Adrenal gland (tissue), 12 donors: ENCODE data around the gene KLHL25. TPM values are rescaled to one million over a fixed set of nuclear protein-coding genes. Genes with fewer than 3 reads are reported as not detected.

Source experiments
- DNase-seq, 7 donors: peaks; one replicate each; pipeline ENCODE4 v3.0.0-alpha.2; 2019 to 2020
- H3K27ac ChIP-seq, 5 donors: fragments of 200-600 bp; sonication (generic) in 4 of 5; 1 replicate in 3 of 5; 2 replicates in 2 of 5; pipeline versions ENCODE4 v1.5.1 to v1.8.0; 2016 to 2020; ENCODE audit warnings: mild to moderate bottlenecking in 1 of 5
- H3K27me3 ChIP-seq: fragments of 200-600 bp; 2 replicates; pipeline ENCODE4 v1.8.0; 2021
- H3K36me3 ChIP-seq, 2 donors: fragments of 200-600 bp; replicated peaks in 1 of 2; 1 replicate in 1 of 2; 2 replicates in 1 of 2; pipeline versions ENCODE4 v1.5.1 to v1.8.0; 2018 to 2022
- H3K4me1 ChIP-seq, 2 donors: fragments of 200-600 bp; replicated peaks in 1 of 2; 1 replicate in 1 of 2; 2 replicates in 1 of 2; pipeline versions ENCODE4 v1.5.1 to v1.8.0; 2018 to 2021
- H3K4me3 ChIP-seq, 4 donors: fragments of 200-600 bp; sonication (generic) in 3 of 4; one replicate each; pipeline ENCODE4 v1.5.1; 2016 to 2018
- H3K9me3 ChIP-seq, 3 donors: fragments of 200-600 bp; sonication (generic) in 1 of 3; replicated peaks in 1 of 3; 1 replicate in 2 of 3; 2 replicates in 1 of 3; pipeline versions ENCODE4 v1.5.1 to v1.8.0; 2016 to 2021
- CTCF ChIP-seq, 6 experiments: fragments of 450-650 bp in 4 of 6; fragments of 200-600 bp in 2 of 6; sonication (generic) in 1 of 6; IDR thresholded peaks; 1 replicate in 5 of 6; 2 replicates in 1 of 6; pipeline versions ENCODE4 v1.5.1 to v1.8.0; 2016 to 2021; ENCODE audit warnings: antibody characterized with exemption in 6 of 6, mild to moderate bottlenecking in 2 of 6, moderate library complexity in 1 of 6
- POLR2A ChIP-seq, 2 donors: fragments of 450-650 bp; IDR thresholded peaks; one replicate each; pipeline ENCODE4 v1.6.1; 2017; ENCODE audit warnings: antibody characterized with exemption in 2 of 2, mild to moderate bottlenecking in 2 of 2, moderate library complexity in 1 of 2
- WGBS, 4 donors: extraction: QIAGEN DNeasy Blood & Tissue Kit in 2 of 4; methylation state at CpG; one replicate each; pipeline versions ENCODE4 v1.1.5 to v1.1.7; 2013 to 2017; 5-methylcytosine and 5-hydroxymethylcytosine counted together
- intact Hi-C, 2 donors: fragments of 100-400 bp; cut with DNase I; formaldehyde crosslinking; loops; one replicate each; pipeline versions ENCODE4 v1.14.1 to v1.15.0; 2022 to 2023
- polyA plus RNA-seq, 3 donors: library from polyadenylated mRNA; stranded (reverse); fragments of 200-250 nt in 2 of 3; fragments of 350-450 nt in 1 of 3; fragmentation: Illumina TruSeq in 1 of 3; extraction: RNeasy Lipid Tissue Mini Kit (QIAGEN cat#74804) in 1 of 3; gene quantifications; one replicate each; pipeline ENCODE4 v1.2.3, GENCODE V29; 2013 to 2014
- total RNA-seq, 9 donors: library from RNA; depleted of rRNA in 4 of 9; stranded (reverse); fragments of >200 nt in 4 of 9; fragments of 120-200 nt in 1 of 9; fragmentation: NEBNext Ultra II Directional in 1 of 9; extraction: Animal tissue kit (Norgen Biotek cat#: 25700) in 1 of 9; gene quantifications; one replicate each; pipeline versions ENCODE4 v1.1.0 to v1.2.4, GENCODE V29; 2013 to 2023
- donor health status: healthy with polysubstance abuse.
- donor health status: Bipolar disorder and iron deficiency.
- donor health status: DM: yes; HTN: yes; CAD: no.
- donor health status: DM: no; HTN: no; CAD: no.
- donor health status: DM: no; HTN: no; CAD: no.
- donor health status: DM: yes; HTN: yes; CAD: no.

KLHL25 gene
- total and polyA plus RNA-seq, 12 donors, result 1.4 to 6.2 (median 4.1) TPM

- Histone ChIP-seq H3K9me3 (no peaks in the 10 kb centered on the region), H3K4me1 (peaks cover 0 to 10% of the 10 kb centered on the region in 2 donors), H3K4me3 (no peak overlapping the region), H3K36me3 (no peaks in the 10 kb centered on the region), H3K27ac (peak overlapping the region in 2 of 5 donors; percentile 20 to 72), H3K27me3 (no peaks in the 10 kb centered on the region)
- intact Hi-C loops, result no loop called here
- TF ChIP-seq CTCF (IDR thresholded peaks at IDR 0.05) (no peak), POLR2A (IDR thresholded peaks at IDR 0.05) (no peak)
- WGBS, 4 donors, result 89 to 96% (median 91%) methylated on average over 9 of the region's 9 CpGs
- no peak for DNase-seq
These were observed 33.1 kb downstream of the KLHL25 start for GRCh38 chr15:85761635-85762034.

GRCh38 chr15:85760531-85761371 lies 34.0 kb downstream of the KLHL25 start:
- Histone ChIP-seq H3K4me1 (peaks cover 0 to 10% of the 10 kb centered on the region in 2 donors), H3K4me3 (no peak overlapping the region), H3K27me3 (no peaks in the 10 kb centered on the region), H3K36me3 (no peaks in the 10 kb centered on the region), H3K27ac (peak overlapping the region in 1 of 5 donors; percentile 49), H3K9me3 (no peaks in the 10 kb centered on the region)
- intact Hi-C loops, result no loop called here
- WGBS, 4 donors, result 74 to 85% (median 77%) methylated on average over 22 to 28 of the region's 28 CpGs
- peak in 6 of 7 donors; percentile 46 to 76 (median 70) for DNase-seq
- TF ChIP-seq POLR2A (IDR thresholded peaks at IDR 0.05) (no peak), CTCF (IDR thresholded peaks at IDR 0.05) (peak in 2 of 6 experiments; percentile 10 to 28)

GRCh38 chr15:85760049-85760448 lies 34.7 kb downstream of the KLHL25 start:
- intact Hi-C loops, result no loop called here
- Histone ChIP-seq H3K4me1 (peaks cover 0 to 11% of the 10 kb centered on the region in 2 donors), H3K27me3 (no peaks in the 10 kb centered on the region), H3K36me3 (no peaks in the 10 kb centered on the region), H3K4me3 (no peak overlapping the region), H3K9me3 (no peaks in the 10 kb centered on the region), H3K27ac (no peak overlapping the region)
- 88 to 100% (median 96%) methylated on average over 2 to 6 of the region's 6 CpGs for WGBS, 4 donors
- TF ChIP-seq CTCF (IDR thresholded peaks at IDR 0.05) (no peak), POLR2A (IDR thresholded peaks at IDR 0.05) (no peak)
- no peak for DNase-seq

GRCh38 chr15:85759376-85759775 lies 35.3 kb downstream of the KLHL25 start:
- intact Hi-C loops, result loop anchor here in 1 of 2 donors (5.0 kb wide), 1 partner anchor 33 kb away; the partner anchor contains the start of gene KLHL25
- Histone ChIP-seq H3K27me3 (no peaks in the 10 kb centered on the region), H3K36me3 (no peaks in the 10 kb centered on the region), H3K27ac (no peak overlapping the region), H3K4me1 (peaks cover 0 to 15% of the 10 kb centered on the region in 2 donors), H3K9me3 (no peaks in the 10 kb centered on the region), H3K4me3 (no peak overlapping the region)
- 43 to 74% (median 73%) methylated on average over 4 to 13 of the region's 13 CpGs for WGBS, 4 donors
- peak in 2 of 7 donors; percentile 43 to 52 for DNase-seq
- TF ChIP-seq CTCF (IDR thresholded peaks at IDR 0.05) (no peak), POLR2A (IDR thresholded peaks at IDR 0.05) (no peak)
